ENCODE data around the gene SLC35B1. TPM values are rescaled to one million over a fixed set of nuclear protein-coding genes. Genes with fewer than 3 reads are reported as not detected.
A peak's percentile ranks its signal among the peaks of the same experiment; 100 is the strongest.

Gene SLC35B1
- total RNA-seq, 3 donors from 2014 or later (not counting 1 experiment from before 2014, with no cell fraction given) = 74.0 to 121 (median 90.2) TPM

DNA sequence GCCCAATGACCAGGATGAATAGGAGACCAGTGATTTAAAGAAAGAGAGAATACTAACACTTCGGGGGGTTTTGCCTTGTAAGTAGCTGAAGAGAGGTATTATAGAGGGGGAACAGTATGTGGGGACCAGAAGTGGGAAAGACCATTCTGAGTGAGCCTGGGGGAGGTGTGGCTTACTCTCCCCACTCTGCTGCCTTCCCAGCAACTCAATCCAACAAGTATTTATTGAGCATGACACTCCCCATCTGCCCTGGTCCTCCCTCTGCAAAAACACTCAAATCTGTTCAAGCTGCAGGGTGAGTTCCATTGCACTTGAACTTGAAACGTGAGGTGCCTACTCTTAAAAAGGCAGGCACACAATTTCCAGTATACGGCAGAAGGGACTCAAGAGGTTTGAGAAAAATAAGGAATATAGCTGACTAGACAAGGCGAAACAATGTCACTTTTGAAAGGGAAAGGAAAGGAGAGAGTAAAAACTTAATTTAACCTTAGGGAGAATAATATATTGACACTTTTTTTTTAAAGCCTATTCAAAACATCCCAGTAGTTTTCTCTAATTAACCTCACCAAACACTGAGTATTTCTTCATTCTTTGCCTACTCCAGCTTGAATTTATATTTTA lies 48.0 kb upstream of the SLC35B1 start:
- peak overlapping the region; percentile 72 for H3K4me3 Mint-ChIP-seq
- 87% methylated on average over 4 of the region's 4 CpGs for WGBS (ENCODE audit: insufficient coverage)
- H3K9me3 ChIP-seq (ENCODE audit: control insufficient read depth, insufficient read depth, low read length) = no peaks in the 10 kb centered on the region
- no peak overlapping the region for H3K4me3 ChIP-seq (ENCODE audit: low read length)
- peaks cover 80% of the 10 kb centered on the region for H3K4me1 ChIP-seq (ENCODE audit: control insufficient read depth, insufficient read depth, low read length)
- H3K27me3 Mint-ChIP-seq (ENCODE audit: low read depth in 2 of 2) = no peaks in the 10 kb centered on the region
- ATAC-seq = no peak
- DNase-seq = no peak
- TF ChIP-seq, protein P1, sequence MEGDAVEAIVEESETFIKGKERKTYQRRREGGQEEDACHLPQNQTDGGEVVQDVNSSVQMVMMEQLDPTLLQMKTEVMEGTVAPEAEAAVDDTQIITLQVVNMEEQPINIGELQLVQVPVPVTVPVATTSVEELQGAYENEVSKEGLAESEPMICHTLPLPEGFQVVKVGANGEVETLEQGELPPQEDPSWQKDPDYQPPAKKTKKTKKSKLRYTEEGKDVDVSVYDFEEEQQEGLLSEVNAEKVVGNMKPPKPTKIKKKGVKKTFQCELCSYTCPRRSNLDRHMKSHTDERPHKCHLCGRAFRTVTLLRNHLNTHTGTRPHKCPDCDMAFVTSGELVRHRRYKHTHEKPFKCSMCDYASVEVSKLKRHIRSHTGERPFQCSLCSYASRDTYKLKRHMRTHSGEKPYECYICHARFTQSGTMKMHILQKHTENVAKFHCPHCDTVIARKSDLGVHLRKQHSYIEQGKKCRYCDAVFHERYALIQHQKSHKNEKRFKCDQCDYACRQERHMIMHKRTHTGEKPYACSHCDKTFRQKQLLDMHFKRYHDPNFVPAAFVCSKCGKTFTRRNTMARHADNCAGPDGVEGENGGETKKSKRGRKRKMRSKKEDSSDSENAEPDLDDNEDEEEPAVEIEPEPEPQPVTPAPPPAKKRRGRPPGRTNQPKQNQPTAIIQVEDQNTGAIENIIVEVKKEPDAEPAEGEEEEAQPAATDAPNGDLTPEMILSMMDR (IDR thresholded peaks at IDR 0.05) = no peak
- H3K27ac ChIP-seq (ENCODE audit: low read length) = peak overlapping the region; percentile 51
- H3K36me3 Mint-ChIP-seq = no peaks in the 10 kb centered on the region
- intact Hi-C loops (cut with micrococcal nuclease) = no loop called here
- peaks cover 13% of the 10 kb centered on the region for H3K36me3 ChIP-seq (ENCODE audit: control insufficient read depth, insufficient read depth, low read length)
- H3K9me3 Mint-ChIP-seq = no peaks in the 10 kb centered on the region
- peak overlapping the region; percentile 95 to 97 for H3K27ac Mint-ChIP-seq
- H3K27me3 ChIP-seq (ENCODE audit: control insufficient read depth, insufficient read depth, low read length) = no peaks in the 10 kb centered on the region
- peaks cover 70 to 73% of the 10 kb centered on the region in 2 donors for H3K4me1 Mint-ChIP-seq

DNA sequence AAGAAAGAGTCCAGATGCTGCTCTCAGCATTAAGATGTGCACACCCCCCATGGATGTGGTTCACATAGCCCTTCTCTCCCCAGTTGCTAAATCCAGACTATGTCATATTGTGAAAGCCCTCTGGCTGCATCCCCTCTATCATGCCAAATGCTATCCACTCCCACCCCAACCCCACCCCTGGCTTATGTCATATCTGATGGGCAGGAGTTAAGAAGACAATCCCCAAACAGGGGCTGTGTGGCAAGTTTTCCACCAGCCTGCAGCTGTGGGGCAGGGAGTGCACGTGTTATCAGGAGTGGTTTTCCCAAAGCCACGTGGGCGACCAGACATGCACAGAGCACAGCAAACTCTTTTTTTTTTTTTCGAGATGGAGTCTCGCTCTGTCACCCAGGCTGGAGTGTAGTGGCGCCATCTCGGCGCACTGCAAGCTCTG lies 46.2 kb upstream of the SLC35B1 start:
- DNase-seq = no peak
- TF ChIP-seq, protein P1 (IDR thresholded peaks at IDR 0.05) = no peak
- no peaks in the 10 kb centered on the region for H3K27me3 ChIP-seq (ENCODE audit: control insufficient read depth, insufficient read depth, low read length)
- ATAC-seq = no peak
- no peak overlapping the region for H3K4me3 ChIP-seq (ENCODE audit: low read length)
- WGBS (ENCODE audit: insufficient coverage) = 59% methylated on average over 8 of the region's 8 CpGs
- H3K4me1 ChIP-seq (ENCODE audit: control insufficient read depth, insufficient read depth, low read length) = peaks cover 84% of the 10 kb centered on the region
- H3K36me3 ChIP-seq (ENCODE audit: control insufficient read depth, insufficient read depth, low read length) = peaks cover 17% of the 10 kb centered on the region
- Mint-ChIP-seq H3K4me3 (peak overlapping the region; percentile 40), H3K4me1 (peaks cover 66 to 69% of the 10 kb centered on the region in 2 donors), H3K9me3 (no peaks in the 10 kb centered on the region), H3K27ac (peak overlapping the region; percentile 93 to 97), H3K36me3 (no peaks in the 10 kb centered on the region), H3K27me3 (ENCODE audit: low read depth in 2 of 2) (no peaks in the 10 kb centered on the region)
- no peak overlapping the region for H3K27ac ChIP-seq (ENCODE audit: low read length)
- intact Hi-C loops (cut with micrococcal nuclease) = no loop called here
- H3K9me3 ChIP-seq (ENCODE audit: control insufficient read depth, insufficient read depth, low read length) = no peaks in the 10 kb centered on the region

DNA sequence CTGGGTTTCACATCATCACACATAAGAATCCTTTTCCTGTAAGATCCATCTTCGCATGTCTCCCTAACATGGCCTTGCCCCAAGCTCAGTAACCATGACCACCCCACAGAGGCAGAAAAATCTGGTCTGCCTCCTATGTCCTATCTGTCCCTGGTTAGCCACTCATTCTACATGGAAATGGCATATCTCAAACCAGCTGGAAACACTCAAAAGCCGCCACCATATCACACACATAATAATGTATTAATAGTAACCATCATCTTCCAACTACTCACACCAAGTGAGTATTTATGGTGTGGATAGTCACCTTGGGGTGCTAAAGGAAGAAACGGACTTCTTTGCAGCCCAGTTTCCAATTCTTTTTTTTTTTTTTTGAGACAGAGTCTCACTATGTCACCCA lies 44.7 kb upstream of the SLC35B1 start:
- peak overlapping the region; percentile 63 for H3K4me3 Mint-ChIP-seq
- ATAC-seq = no peak
- WGBS (ENCODE audit: insufficient coverage) = 56% methylated on average over 2 of the region's 3 CpGs
- H3K4me3 ChIP-seq (ENCODE audit: low read length) = no peak overlapping the region
- peaks cover 84% of the 10 kb centered on the region for H3K4me1 ChIP-seq (ENCODE audit: control insufficient read depth, insufficient read depth, low read length)
- H3K9me3 Mint-ChIP-seq = no peaks in the 10 kb centered on the region
- peaks cover 13% of the 10 kb centered on the region for H3K36me3 ChIP-seq (ENCODE audit: control insufficient read depth, insufficient read depth, low read length)
- H3K27me3 Mint-ChIP-seq (ENCODE audit: low read depth in 2 of 2) = no peaks in the 10 kb centered on the region
- H3K27ac ChIP-seq (ENCODE audit: low read length) = no peak overlapping the region
- H3K27ac Mint-ChIP-seq = peak overlapping the region; percentile 93 to 97
- H3K4me1 Mint-ChIP-seq = peaks cover 72 to 74% of the 10 kb centered on the region in 2 donors
- intact Hi-C loops (cut with micrococcal nuclease) = no loop called here
- no peaks in the 10 kb centered on the region for H3K36me3 Mint-ChIP-seq
- no peaks in the 10 kb centered on the region for H3K27me3 ChIP-seq (ENCODE audit: control insufficient read depth, insufficient read depth, low read length)
- TF ChIP-seq, protein P1 (IDR thresholded peaks at IDR 0.05) = no peak
- no peaks in the 10 kb centered on the region for H3K9me3 ChIP-seq (ENCODE audit: control insufficient read depth, insufficient read depth, low read length)
- DNase-seq = no peak

DNA sequence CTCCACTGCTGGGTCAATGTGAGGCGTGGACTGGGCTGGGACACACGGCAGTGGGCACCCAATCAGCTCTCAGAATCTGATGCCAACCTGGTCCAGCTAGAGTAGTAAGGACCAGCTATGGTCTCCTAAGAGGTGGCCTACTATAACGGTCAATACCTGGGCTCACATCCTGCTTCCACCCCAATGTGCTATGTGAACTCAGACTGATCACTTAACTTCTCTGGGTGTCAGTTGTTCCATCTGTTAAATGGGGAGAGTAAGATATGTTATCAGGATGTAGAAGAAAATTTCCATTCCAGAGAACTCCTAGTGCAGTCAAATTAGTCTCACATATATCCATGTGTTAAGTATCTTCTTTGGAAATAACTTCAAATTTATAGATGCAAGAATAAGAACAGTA lies 42.0 kb upstream of the SLC35B1 start:
- Histone ChIP-seq H3K4me3 (ENCODE audit: low read length) (no peak overlapping the region), H3K27me3 (ENCODE audit: control insufficient read depth, insufficient read depth, low read length) (no peaks in the 10 kb centered on the region), H3K36me3 (ENCODE audit: control insufficient read depth, insufficient read depth, low read length) (peaks cover 4% of the 10 kb centered on the region), H3K9me3 (ENCODE audit: control insufficient read depth, insufficient read depth, low read length) (no peaks in the 10 kb centered on the region), H3K4me1 (ENCODE audit: control insufficient read depth, insufficient read depth, low read length) (peaks cover 78% of the 10 kb centered on the region), H3K27ac (ENCODE audit: low read length) (peak overlapping the region; percentile 92)
- intact Hi-C loops (cut with micrococcal nuclease) = loop anchor here (1.0 to 2.0 kb wide), 2 partner anchors 10 to 39 kb away; partner anchors contain the start of gene KAT7
- TF ChIP-seq, protein P1 (IDR thresholded peaks at IDR 0.05) = no peak
- peaks cover 74 to 75% of the 10 kb centered on the region in 2 donors for H3K4me1 Mint-ChIP-seq
- peak overlapping the region; percentile 41 for H3K4me3 Mint-ChIP-seq
- H3K27ac Mint-ChIP-seq = peak overlapping the region; percentile 93 to 97
- DNase-seq (no peak), ATAC-seq (no peak)
- H3K9me3 Mint-ChIP-seq = no peaks in the 10 kb centered on the region
- WGBS (ENCODE audit: insufficient coverage) = 68% methylated on average over 3 of the region's 3 CpGs
- H3K36me3 Mint-ChIP-seq = no peaks in the 10 kb centered on the region
- no peaks in the 10 kb centered on the region for H3K27me3 Mint-ChIP-seq (ENCODE audit: low read depth in 2 of 2)
